ENCODE results near the gene SCAMP3.
"Not testable (repeated sequence)": the region's sequence is repeated elsewhere in the genome, so short reads cannot be mapped to it uniquely, and the experiment has no call there.

The SCAMP3 gene

GRCh38 chr1:155227261-155228095, 34.7 kb downstream of the SCAMP3 start:
- DNase-seq = peak; percentile 75 to 99 (median 97)

GRCh38 chr1:155226910-155227260, 35.3 kb downstream of the SCAMP3 start:
- peak in 7 of 14 donors; percentile 42 to 77 (median 68) for DNase-seq

GRCh38 chr1:155226188-155226909, 35.8 kb downstream of the SCAMP3 start:
- DNase-seq = peak in 11 of 14 donors; percentile 19 to 74 (median 55)

- DNase-seq = not testable (repeated sequence)
These were observed 36.8 kb downstream of the SCAMP3 start for GRCh38 chr1:155225404-155225759.

- DNase-seq = no peak
These were observed 39.1 kb downstream of the SCAMP3 start for GRCh38 chr1:155223047-155223446.

GRCh38 chr1:155220211-155220965, 41.8 kb downstream of the SCAMP3 start:
- DNase-seq = not testable (repeated sequence)

- DNase-seq = peak in 10 of 14 donors; percentile 3 to 61 (median 36)
These were observed 42.5 kb downstream of the SCAMP3 start for GRCh38 chr1:155219592-155220031.

- peak in 8 of 14 donors; percentile 34 to 84 (median 46) for DNase-seq
These were observed 43.1 kb downstream of the SCAMP3 start for GRCh38 chr1:155218854-155219591.

- DNase-seq = not testable (repeated sequence)
These were observed 47.5 kb downstream of the SCAMP3 start for GRCh38 chr1:155214702-155215101.

GRCh38 chr1:155212051-155212440, 50.1 kb downstream of the SCAMP3 start:
- DNase-seq = not testable (repeated sequence)

- peak in 1 of 14 donors; percentile 29 for DNase-seq
These were observed 50.6 kb downstream of the SCAMP3 start for GRCh38 chr1:155211381-155212050.

GRCh38 chr1:155210314-155211104, 51.7 kb downstream of the SCAMP3 start:
- DNase-seq = no peak

- no peak for DNase-seq
These were observed 52.8 kb downstream of the SCAMP3 start for GRCh38 chr1:155209312-155209721.

GRCh38 chr1:155208541-155209311, 53.4 kb downstream of the SCAMP3 start, which contains the start of gene MTX1:
Gene MTX1, plus strand, starts transcription at chr1:155208695. Its CDS starts 110 bp downstream, at chr1:155208805.
- DNase-seq = peak in 13 of 14 donors; percentile 35 to 90 (median 79)

- DNase-seq = peak in 11 of 14 donors; percentile 22 to 79 (median 68)
These were observed 54.2 kb downstream of the SCAMP3 start, which contains the start of gene THBS3 for GRCh38 chr1:155207806-155208540. Gene THBS3, minus strand, starts transcription at chr1:155207897. Its CDS starts 21 bp downstream, at chr1:155207876.

GRCh38 chr1:155206891-155207805, 55.0 kb downstream of the SCAMP3 start:
- DNase-seq = peak in 11 of 14 donors; percentile 32 to 73 (median 52)

Data from C1 segment of cervical spinal cord (tissue), 14 donors.